GM23338 (cell line): ENCODE results near the gene ARHGAP42. TPM values are rescaled to one million over a fixed set of nuclear protein-coding genes. Genes with fewer than 3 reads are reported as not detected.

Source experiments
- ATAC-seq: fragments of 200-7000 bp; cut with Tn5 transposase; 3 replicates; pipeline ENCODE4 v1.9.1; 2020
- DNase-seq: peaks from one replicate; pipeline ENCODE4 v3.0.0-alpha.2; 2015; ENCODE audit warnings: low spot score
- H2AFZ ChIP-seq: fragments of 200-600 bp; sonication (generic); 2 replicates; pipeline ENCODE4 v1.8.0; 2016; ENCODE audit warnings: antibody characterized with exemption, mild to moderate bottlenecking, moderate library complexity
- H3F3A ChIP-seq: fragments of 200-600 bp; sonication (generic); replicated peaks from 2 replicates; pipeline ENCODE4 v1.8.0; 2017; ENCODE audit warnings: antibody characterized with exemption, mixed run types, low read depth
- H3K27ac ChIP-seq: fragments of 200-600 bp; sonication (generic); 2 replicates; pipeline ENCODE4 v1.6.1; 2016; ENCODE audit warnings: low read depth
- H3K27me3 ChIP-seq: fragments of 200-600 bp; sonication (generic); 2 replicates; pipeline ENCODE4 v1.8.0; 2016; ENCODE audit warnings: mild to moderate bottlenecking, mixed run types, moderate library complexity; ENCODE audit not compliant: insufficient read depth
- H3K36me3 ChIP-seq: fragments of 200-600 bp; sonication (generic); 2 replicates; pipeline ENCODE4 v1.8.0; 2016; ENCODE audit warnings: mild to moderate bottlenecking; ENCODE audit not compliant: insufficient read depth
- H3K4me1 ChIP-seq: fragments of 200-600 bp; sonication (generic); 2 replicates; pipeline ENCODE4 v1.8.0; 2016; ENCODE audit warnings: mild to moderate bottlenecking, moderate library complexity; ENCODE audit not compliant: insufficient read depth
- H3K4me2 ChIP-seq: fragments of 200-600 bp; sonication (generic); 2 replicates; pipeline ENCODE4 v1.7.1; 2017; ENCODE audit warnings: mixed run types
- H3K4me3 ChIP-seq: fragments of 200-600 bp; sonication (generic); 2 replicates; pipeline ENCODE4 v1.6.1; 2016; ENCODE audit warnings: mixed run types
- H3K79me2 ChIP-seq: fragments of 200-600 bp; sonication (generic); replicated peaks from 2 replicates; pipeline ENCODE4 v1.8.0; 2017; ENCODE audit warnings: mild to moderate bottlenecking; ENCODE audit not compliant: insufficient read depth
- H3K9me2 ChIP-seq: fragments of 200-600 bp; sonication (generic); 2 replicates; pipeline ENCODE4 v1.8.0; 2017; ENCODE audit not compliant: insufficient read depth
- H4K20me1 ChIP-seq: fragments of 200-600 bp; sonication (generic); replicated peaks from 2 replicates; pipeline ENCODE4 v1.8.0; 2017; ENCODE audit warnings: mild to moderate bottlenecking; ENCODE audit not compliant: insufficient read depth
- H3K27ac Mint-ChIP-seq: 2 replicates; pipeline ENCODE4 v1.8.0; 2020; ENCODE audit warnings: inconsistent platforms, mild to moderate bottlenecking, moderate library complexity, mixed read lengths
- H3K27me3 Mint-ChIP-seq: 3 replicates; pipeline ENCODE4 v1.8.0; 2022; ENCODE audit warnings: low read depth, mild to moderate bottlenecking, moderate library complexity, mixed read lengths, inconsistent platforms; ENCODE audit not compliant: insufficient read depth, poor library complexity
- H3K36me3 Mint-ChIP-seq: 3 replicates; pipeline ENCODE4 v1.8.0; 2021; ENCODE audit warnings: low read depth, mild to moderate bottlenecking, inconsistent platforms, moderate library complexity, mixed read lengths
- H3K4me1 Mint-ChIP-seq: 3 replicates; pipeline ENCODE4 v1.8.0; 2020; ENCODE audit warnings: mild to moderate bottlenecking, inconsistent platforms, mixed read lengths
- H3K4me3 Mint-ChIP-seq: 3 replicates; pipeline ENCODE4 v1.8.0; 2021; ENCODE audit warnings: moderate library complexity, mild to moderate bottlenecking, inconsistent platforms, mixed read lengths
- H3K9me3 Mint-ChIP-seq: 3 replicates; pipeline ENCODE4 v1.8.0; 2020; ENCODE audit warnings: moderate library complexity, mild to moderate bottlenecking, inconsistent platforms, mixed read lengths
- CREB1 ChIP-seq: fragments of 250-450 bp; sonication (Bioruptor Pico); IDR thresholded peaks from 2 replicates; pipeline ENCODE4 v1.5.0; 2020; ENCODE audit warnings: low read depth, mild to moderate bottlenecking, moderate library complexity
- CTCF ChIP-seq, 2 experiments: fragments of 200-600 bp in 1 of 2; sonication (generic) in 1 of 2; conservative IDR thresholded peaks; 2 replicates each; pipeline versions ENCODE4 v1.5.1 to v1.6.1; 2016 to 2017; ENCODE audit warnings: antibody characterized with exemption in 2 of 2, low read depth in 2 of 2, mild to moderate bottlenecking in 2 of 2, moderate library complexity in 1 of 2
- ETS1 ChIP-seq: IDR thresholded peaks from 2 replicates; pipeline ENCODE4 v1.6.1; 2016; ENCODE audit warnings: antibody characterized with exemption
- EZH2 ChIP-seq: fragments of 200-600 bp; sonication (generic); IDR thresholded peaks from one replicate; pipeline ENCODE4 v1.8.0; 2017; ENCODE audit warnings: antibody characterized with exemption, mild to moderate bottlenecking, low read depth; ENCODE audit not compliant: unreplicated experiment
- EZH2phosphoT487 ChIP-seq: fragments of 200-600 bp; sonication (generic); IDR thresholded peaks from one replicate; pipeline ENCODE4 v1.8.1; 2018; ENCODE audit warnings: antibody characterized with exemption; ENCODE audit not compliant: unreplicated experiment
- JUNB ChIP-seq: IDR thresholded peaks from one replicate; pipeline ENCODE4 v1.6.1; 2016; ENCODE audit warnings: antibody characterized with exemption; ENCODE audit not compliant: unreplicated experiment
- NANOG ChIP-seq: IDR thresholded peaks from 2 replicates; pipeline ENCODE4 v1.6.1; 2016; ENCODE audit warnings: antibody characterized with exemption, borderline replicate concordance
- POLR2AphosphoS5 ChIP-seq: IDR thresholded peaks from 2 replicates; pipeline ENCODE4 v1.6.1; 2016; ENCODE audit warnings: antibody characterized with exemption, low read depth
- REST ChIP-seq: IDR thresholded peaks from one replicate; pipeline ENCODE4 v1.6.1; 2018; ENCODE audit warnings: antibody characterized with exemption; ENCODE audit not compliant: unreplicated experiment
- STAT1 ChIP-seq: IDR thresholded peaks from one replicate; pipeline ENCODE4 v1.6.1; 2016; ENCODE audit warnings: antibody characterized with exemption; ENCODE audit not compliant: unreplicated experiment
- ZNF114 ChIP-seq: fragments of 250-450 bp; sonication (Bioruptor Pico); IDR thresholded peaks from 2 replicates; pipeline ENCODE4 v1.5.0; 2020; ENCODE audit warnings: mild to moderate bottlenecking, moderate library complexity
- ZNF331 ChIP-seq: fragments of 250-450 bp; sonication (Bioruptor Pico); IDR thresholded peaks from 2 replicates; pipeline ENCODE4 v1.5.0; 2020; ENCODE audit warnings: low read depth, mild to moderate bottlenecking, moderate library complexity
- polyA plus RNA-seq: library from polyadenylated mRNA; unstranded; fragments of >200 nt; fragmentation: Nextera tagmentation; extraction: Ambion mirVana; gene quantifications from 2 replicates; pipeline ENCODE4 v1.2.1, GENCODE V29; 2016
- total RNA-seq: library from RNA; depleted of rRNA; stranded (reverse); fragments of >200 nt; shearing (Covaris generic); gene quantifications from 2 replicates; pipeline ENCODE4 v1.2.3, GENCODE V29; 2014
- TF ChIP-seq, protein P1 (sequence below): fragments of 250-450 bp; sonication (Bioruptor Pico); IDR thresholded peaks from 2 replicates; pipeline ENCODE4 v1.5.0; 2020; ENCODE audit warnings: mild to moderate bottlenecking, moderate library complexity

ARHGAP42 gene
- total and polyA plus RNA-seq, 2 experiments from 2014 or later, result 23.7 to 35.7 TPM

GRCh38 chr11:100789500-100789899 lies 102.4 kb downstream of the ARHGAP42 start:
- Histone ChIP-seq H3K4me3 (no peak overlapping the region), H3K79me2 (peaks cover 39% of the 10 kb centered on the region), H3K27ac (no peak overlapping the region), H4K20me1 (no peaks in the 10 kb centered on the region), H3F3A (no peaks in the 10 kb centered on the region), H3K4me2 (no peak overlapping the region), H2AFZ (no peak overlapping the region), H3K9me2 (no peaks in the 10 kb centered on the region), H3K27me3 (no peaks in the 10 kb centered on the region), H3K36me3 (no peaks in the 10 kb centered on the region), H3K4me1 (peaks cover 36% of the 10 kb centered on the region)
- Mint-ChIP-seq H3K27ac (peak overlapping the region; percentile 84), H3K27me3 (peaks cover 2% of the 10 kb centered on the region), H3K9me3 (no peaks in the 10 kb centered on the region; the same call in 2 of the 3 replicates), H3K4me1 (peaks cover 43% of the 10 kb centered on the region), H3K4me3 (no peak overlapping the region), H3K36me3 (peaks cover 14% of the 10 kb centered on the region; the same call in 1 of the 3 replicates)
- TF ChIP-seq ZNF331 (CRISPR knock-in tag), result no peak
- no peak for TF ChIP-seq STAT1
- no peak for TF ChIP-seq CREB1
- no peak for TF ChIP-seq EZH2
- TF ChIP-seq, protein P1, sequence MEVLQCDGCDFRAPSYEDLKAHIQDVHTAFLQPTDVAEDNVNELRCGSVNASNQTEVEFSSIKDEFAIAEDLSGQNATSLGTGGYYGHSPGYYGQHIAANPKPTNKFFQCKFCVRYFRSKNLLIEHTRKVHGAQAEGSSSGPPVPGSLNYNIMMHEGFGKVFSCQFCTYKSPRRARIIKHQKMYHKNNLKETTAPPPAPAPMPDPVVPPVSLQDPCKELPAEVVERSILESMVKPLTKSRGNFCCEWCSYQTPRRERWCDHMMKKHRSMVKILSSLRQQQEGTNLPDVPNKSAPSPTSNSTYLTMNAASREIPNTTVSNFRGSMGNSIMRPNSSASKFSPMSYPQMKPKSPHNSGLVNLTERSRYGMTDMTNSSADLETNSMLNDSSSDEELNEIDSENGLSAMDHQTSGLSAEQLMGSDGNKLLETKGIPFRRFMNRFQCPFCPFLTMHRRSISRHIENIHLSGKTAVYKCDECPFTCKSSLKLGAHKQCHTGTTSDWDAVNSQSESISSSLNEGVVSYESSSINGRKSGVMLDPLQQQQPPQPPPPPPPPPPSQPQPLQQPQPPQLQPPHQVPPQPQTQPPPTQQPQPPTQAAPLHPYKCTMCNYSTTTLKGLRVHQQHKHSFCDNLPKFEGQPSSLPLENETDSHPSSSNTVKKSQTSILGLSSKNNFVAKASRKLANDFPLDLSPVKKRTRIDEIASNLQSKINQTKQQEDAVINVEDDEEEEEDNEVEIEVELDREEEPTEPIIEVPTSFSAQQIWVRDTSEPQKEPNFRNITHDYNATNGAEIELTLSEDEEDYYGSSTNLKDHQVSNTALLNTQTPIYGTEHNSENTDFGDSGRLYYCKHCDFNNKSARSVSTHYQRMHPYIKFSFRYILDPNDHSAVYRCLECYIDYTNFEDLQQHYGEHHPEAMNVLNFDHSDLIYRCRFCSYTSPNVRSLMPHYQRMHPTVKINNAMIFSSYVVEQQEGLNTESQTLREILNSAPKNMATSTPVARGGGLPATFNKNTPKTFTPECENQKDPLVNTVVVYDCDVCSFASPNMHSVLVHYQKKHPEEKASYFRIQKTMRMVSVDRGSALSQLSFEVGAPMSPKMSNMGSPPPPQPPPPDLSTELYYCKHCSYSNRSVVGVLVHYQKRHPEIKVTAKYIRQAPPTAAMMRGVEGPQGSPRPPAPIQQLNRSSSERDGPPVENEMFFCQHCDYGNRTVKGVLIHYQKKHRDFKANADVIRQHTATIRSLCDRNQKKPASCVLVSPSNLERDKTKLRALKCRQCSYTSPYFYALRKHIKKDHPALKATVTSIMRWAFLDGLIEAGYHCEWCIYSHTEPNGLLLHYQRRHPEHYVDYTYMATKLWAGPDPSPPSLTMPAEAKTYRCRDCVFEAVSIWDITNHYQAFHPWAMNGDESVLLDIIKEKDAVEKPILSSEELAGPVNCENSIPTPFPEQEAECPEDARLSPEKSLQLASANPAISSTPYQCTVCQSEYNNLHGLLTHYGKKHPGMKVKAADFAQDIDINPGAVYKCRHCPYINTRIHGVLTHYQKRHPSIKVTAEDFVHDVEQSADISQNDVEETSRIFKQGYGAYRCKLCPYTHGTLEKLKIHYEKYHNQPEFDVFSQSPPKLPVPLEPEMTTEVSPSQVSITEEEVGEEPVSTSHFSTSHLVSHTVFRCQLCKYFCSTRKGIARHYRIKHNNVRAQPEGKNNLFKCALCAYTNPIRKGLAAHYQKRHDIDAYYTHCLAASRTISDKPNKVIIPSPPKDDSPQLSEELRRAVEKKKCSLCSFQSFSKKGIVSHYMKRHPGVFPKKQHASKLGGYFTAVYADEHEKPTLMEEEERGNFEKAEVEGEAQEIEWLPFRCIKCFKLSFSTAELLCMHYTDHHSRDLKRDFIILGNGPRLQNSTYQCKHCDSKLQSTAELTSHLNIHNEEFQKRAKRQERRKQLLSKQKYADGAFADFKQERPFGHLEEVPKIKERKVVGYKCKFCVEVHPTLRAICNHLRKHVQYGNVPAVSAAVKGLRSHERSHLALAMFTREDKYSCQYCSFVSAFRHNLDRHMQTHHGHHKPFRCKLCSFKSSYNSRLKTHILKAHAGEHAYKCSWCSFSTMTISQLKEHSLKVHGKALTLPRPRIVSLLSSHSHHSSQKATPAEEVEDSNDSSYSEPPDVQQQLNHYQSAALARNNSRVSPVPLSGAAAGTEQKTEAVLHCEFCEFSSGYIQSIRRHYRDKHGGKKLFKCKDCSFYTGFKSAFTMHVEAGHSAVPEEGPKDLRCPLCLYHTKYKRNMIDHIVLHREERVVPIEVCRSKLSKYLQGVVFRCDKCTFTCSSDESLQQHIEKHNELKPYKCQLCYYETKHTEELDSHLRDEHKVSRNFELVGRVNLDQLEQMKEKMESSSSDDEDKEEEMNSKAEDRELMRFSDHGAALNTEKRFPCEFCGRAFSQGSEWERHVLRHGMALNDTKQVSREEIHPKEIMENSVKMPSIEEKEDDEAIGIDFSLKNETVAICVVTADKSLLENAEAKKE (CRISPR knock-in tag), result no peak
- no peak for TF ChIP-seq ETS1
- TF ChIP-seq CTCF (conservative IDR thresholded peaks at IDR 0.05; ENCODE audit: low read depth in 2 of 2), result no peak
- no peak for TF ChIP-seq JUNB
- TF ChIP-seq EZH2phosphoT487, result no peak
- TF ChIP-seq NANOG, result no peak
- TF ChIP-seq REST, result no peak
- no peak for TF ChIP-seq ZNF114
- no peak for TF ChIP-seq POLR2AphosphoS5
- DNase-seq (no peak), ATAC-seq (no peak)
